WTC11 (cell line): ENCODE results near the gene ARSB.

Experiments
- CTCF ChIP-seq: fragments of 200-600 bp; IDR thresholded peaks from 2 replicates; pipeline ENCODE4 v1.8.0; 2022; ENCODE audit warnings: antibody characterized with exemption
- E2F1 ChIP-seq: sonication (generic); formaldehyde crosslinking; IDR thresholded peaks from 2 replicates; pipeline ENCODE4 v1.8.0; 2022; ENCODE audit warnings: mild to moderate bottlenecking, missing genetic modification reagents
- ESRRA ChIP-seq: sonication (generic); formaldehyde crosslinking; IDR thresholded peaks from 2 replicates; pipeline ENCODE4 v1.8.1; 2022; ENCODE audit warnings: mild to moderate bottlenecking, missing genetic modification reagents, borderline replicate concordance
- ETV6 ChIP-seq: sonication (generic); formaldehyde crosslinking; IDR thresholded peaks from 2 replicates; pipeline ENCODE4 v1.8.1; 2022; ENCODE audit warnings: mild to moderate bottlenecking, missing genetic modification reagents
- FOXJ3 ChIP-seq: sonication (generic); formaldehyde crosslinking; IDR thresholded peaks from 2 replicates; pipeline ENCODE4 v1.9.0; 2021; ENCODE audit warnings: missing genetic modification reagents, mild to moderate bottlenecking, borderline replicate concordance
- MYBL2 ChIP-seq: sonication (generic); formaldehyde crosslinking; IDR thresholded peaks from 2 replicates; pipeline ENCODE4 v1.8.1; 2023; ENCODE audit warnings: mild to moderate bottlenecking, moderate library complexity, missing genetic modification reagents
- PRDM15 ChIP-seq: sonication (generic); formaldehyde crosslinking; IDR thresholded peaks from 2 replicates; pipeline ENCODE4 v1.8.0; 2022; ENCODE audit warnings: missing genetic modification reagents
- SP1 ChIP-seq: sonication (generic); formaldehyde crosslinking; conservative IDR thresholded peaks from 2 replicates; pipeline ENCODE4 v1.8.1; 2022; ENCODE audit warnings: missing genetic modification reagents
- TEAD4 ChIP-seq: sonication (generic); formaldehyde crosslinking; IDR thresholded peaks from 2 replicates; pipeline ENCODE4 v1.8.0; 2022; ENCODE audit warnings: mild to moderate bottlenecking, missing genetic modification reagents
- ZBTB21 ChIP-seq: sonication (generic); formaldehyde crosslinking; IDR thresholded peaks from 2 replicates; pipeline ENCODE4 v1.8.1; 2023; ENCODE audit warnings: mild to moderate bottlenecking, missing genetic modification reagents, borderline replicate concordance
- ZNF232 ChIP-seq: sonication (generic); formaldehyde crosslinking; IDR thresholded peaks from 2 replicates; pipeline ENCODE4 v1.8.0; 2022; ENCODE audit warnings: mild to moderate bottlenecking, missing genetic modification reagents
- TF ChIP-seq, protein P1 (sequence below): sonication (generic); formaldehyde crosslinking; IDR thresholded peaks from 2 replicates; pipeline ENCODE4 v1.8.1; 2023; ENCODE audit warnings: mild to moderate bottlenecking, missing genetic modification reagents
- TF ChIP-seq, protein P2 (sequence below): sonication (generic); formaldehyde crosslinking; IDR thresholded peaks from 2 replicates; pipeline ENCODE4 v1.8.1; 2023; ENCODE audit warnings: mild to moderate bottlenecking, missing genetic modification reagents, moderate library complexity

GRCh38 chr5:78783434-78784130, 201.5 kb downstream of the ARSB start:
- TF ChIP-seq CTCF = no peak
- TF ChIP-seq ESRRA (CRISPR knock-in tag) = no peak
- no peak for TF ChIP-seq SP1 (CRISPR knock-in tag)
- no peak for TF ChIP-seq ETV6 (CRISPR knock-in tag)
- TF ChIP-seq ZNF232 (CRISPR knock-in tag) = no peak
- TF ChIP-seq, protein P1, sequence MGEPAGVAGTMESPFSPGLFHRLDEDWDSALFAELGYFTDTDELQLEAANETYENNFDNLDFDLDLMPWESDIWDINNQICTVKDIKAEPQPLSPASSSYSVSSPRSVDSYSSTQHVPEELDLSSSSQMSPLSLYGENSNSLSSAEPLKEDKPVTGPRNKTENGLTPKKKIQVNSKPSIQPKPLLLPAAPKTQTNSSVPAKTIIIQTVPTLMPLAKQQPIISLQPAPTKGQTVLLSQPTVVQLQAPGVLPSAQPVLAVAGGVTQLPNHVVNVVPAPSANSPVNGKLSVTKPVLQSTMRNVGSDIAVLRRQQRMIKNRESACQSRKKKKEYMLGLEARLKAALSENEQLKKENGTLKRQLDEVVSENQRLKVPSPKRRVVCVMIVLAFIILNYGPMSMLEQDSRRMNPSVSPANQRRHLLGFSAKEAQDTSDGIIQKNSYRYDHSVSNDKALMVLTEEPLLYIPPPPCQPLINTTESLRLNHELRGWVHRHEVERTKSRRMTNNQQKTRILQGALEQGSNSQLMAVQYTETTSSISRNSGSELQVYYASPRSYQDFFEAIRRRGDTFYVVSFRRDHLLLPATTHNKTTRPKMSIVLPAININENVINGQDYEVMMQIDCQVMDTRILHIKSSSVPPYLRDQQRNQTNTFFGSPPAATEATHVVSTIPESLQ (CRISPR knock-in tag) = no peak
- TF ChIP-seq MYBL2 (CRISPR knock-in tag) = no peak
- no peak for TF ChIP-seq E2F1 (CRISPR knock-in tag)
- TF ChIP-seq ZBTB21 (CRISPR knock-in tag) = no peak
- TF ChIP-seq FOXJ3 = no peak
- TF ChIP-seq, protein P2, sequence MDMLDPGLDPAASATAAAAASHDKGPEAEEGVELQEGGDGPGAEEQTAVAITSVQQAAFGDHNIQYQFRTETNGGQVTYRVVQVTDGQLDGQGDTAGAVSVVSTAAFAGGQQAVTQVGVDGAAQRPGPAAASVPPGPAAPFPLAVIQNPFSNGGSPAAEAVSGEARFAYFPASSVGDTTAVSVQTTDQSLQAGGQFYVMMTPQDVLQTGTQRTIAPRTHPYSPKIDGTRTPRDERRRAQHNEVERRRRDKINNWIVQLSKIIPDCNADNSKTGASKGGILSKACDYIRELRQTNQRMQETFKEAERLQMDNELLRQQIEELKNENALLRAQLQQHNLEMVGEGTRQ (CRISPR knock-in tag) = no peak
- no peak for TF ChIP-seq TEAD4 (CRISPR knock-in tag)
- TF ChIP-seq PRDM15 (CRISPR knock-in tag) = no peak
